Measurements from ENCODE around the gene GLP2R.

Gene GLP2R

DNA sequence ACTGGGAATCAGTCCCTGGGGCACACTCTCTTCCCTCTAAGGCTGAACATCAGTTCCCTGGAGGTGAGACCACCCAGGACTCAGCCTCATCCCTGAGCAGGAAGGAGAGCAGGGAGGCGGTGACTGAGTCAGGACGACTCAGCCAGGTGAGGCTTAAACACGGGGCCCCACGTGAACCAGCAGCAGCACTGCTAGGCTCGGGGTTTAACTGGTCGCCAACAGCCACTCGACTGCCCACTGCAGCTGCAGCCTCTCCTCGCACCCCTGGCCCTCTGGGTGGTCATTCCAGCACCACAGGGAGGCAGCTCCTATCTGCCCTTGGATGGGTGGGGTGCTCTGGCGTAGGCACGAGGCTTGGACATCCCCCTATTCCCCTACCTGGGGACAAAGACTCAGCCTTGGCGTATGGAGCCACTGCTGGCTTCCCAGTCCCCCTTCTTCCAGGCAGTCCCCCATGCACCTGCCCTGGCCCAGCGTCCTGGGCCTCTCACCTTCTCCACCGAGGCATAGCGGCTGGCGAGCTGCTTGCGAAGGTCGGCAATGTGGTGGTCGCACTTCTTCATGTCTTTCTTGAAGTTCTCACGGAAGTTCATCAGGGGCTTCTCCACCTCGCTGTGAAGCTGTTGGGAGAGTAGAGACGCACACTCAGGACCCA lies 100.6 kb downstream of the GLP2R start:
- no peak for DNase-seq

DNA sequence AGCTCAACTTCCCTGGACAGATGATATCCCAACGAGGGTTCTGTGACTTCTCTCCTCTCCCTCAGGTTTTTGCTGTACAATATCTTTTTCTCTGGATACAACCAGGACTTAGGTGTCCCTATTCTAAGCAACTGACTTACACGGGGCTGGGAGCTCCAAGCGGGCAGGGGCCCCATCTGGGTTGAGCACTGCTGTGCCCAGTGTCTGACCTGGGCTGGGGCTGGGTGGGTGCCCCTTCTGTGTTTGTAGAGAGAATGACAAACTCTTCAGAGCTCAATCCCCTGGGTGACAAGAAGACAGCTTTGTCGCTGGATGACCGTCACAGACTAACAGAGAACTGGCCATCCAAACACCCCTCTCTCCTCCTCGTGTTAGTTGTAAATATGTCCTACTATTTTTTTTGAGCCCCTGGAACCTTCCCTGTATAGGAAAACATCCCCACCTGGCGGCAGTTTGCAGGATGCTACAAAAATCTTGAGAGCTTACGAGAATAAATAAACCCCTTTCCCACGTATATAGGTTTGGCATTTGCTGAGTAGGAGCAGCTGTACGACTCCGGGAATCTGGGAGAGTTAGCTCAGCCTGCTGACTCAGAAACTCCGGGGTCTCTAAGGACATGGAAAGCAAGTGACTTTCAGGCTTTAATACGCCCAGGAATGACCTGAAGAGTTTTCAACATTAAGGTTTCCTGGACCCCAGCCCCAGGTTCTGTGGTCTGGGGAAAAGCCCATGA lies 103.0 kb downstream of the GLP2R start:
- DNase-seq = no peak

DNA sequence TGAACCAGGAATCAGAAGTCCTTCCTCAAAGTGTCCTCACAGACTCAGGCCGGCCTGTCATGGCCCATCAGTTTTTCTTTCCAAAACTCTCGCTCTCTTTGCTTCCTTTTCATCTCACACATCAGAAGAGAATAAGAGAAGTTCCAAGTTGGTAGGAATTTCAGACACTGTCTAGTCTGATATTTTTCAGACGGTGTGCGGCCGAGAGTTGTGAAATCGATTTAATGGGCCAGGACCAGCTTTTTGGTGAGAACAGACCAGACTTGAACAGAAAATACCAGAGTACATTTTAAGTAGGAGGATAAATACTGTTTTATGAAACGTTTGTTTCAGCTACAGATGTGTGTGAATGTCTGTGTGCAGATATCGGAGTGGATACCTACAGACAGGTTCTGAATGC lies 104.1 kb downstream of the GLP2R start:
- DNase-seq = no peak

DNA sequence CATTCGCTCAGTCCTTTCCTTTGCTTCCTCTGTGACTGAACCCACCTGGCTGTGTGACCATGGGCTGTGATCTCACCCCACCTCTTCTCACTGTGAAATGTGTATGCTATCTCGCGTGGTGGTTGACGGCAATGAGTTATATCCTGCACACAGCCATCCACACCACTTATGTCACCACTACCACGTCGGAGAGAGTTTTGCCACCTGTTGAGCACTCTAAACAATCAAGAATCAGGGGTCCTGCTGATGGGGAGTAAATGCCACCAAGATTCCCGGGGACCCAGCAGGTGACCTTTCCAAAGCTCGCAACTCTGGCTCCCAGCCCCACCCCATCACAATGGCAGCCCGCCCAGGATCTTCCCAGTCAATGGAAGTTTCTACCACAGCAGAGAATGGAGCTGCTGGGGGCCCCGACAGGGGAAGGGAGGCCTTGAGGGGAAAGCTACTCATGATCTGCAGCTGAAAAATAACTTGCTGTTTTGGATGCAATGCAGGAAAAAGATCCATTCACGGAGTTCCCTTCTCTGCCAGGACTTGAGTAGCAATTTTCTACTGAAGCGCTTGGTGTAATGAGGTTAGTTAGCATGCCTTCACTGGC lies 105.5 kb downstream of the GLP2R start:
- no peak for DNase-seq

DNA sequence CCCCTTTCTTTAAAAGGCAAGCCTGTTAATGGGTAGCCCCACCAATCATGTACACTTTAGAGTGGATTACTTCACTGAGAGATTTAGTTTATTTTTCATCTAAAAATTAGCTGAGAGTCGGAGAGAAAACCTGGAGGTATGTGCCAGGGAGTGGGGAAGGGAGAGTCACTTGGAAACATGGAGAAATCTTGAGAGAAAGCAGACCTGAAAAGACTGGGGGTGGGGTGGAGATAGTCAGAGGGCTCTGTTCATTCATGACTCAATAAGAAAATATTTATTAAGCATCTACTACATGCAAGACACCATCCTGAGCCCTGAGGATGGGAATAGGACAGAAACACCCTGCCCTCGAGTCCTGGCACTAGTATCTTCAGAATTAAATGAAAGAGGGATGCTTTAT lies 106.8 kb downstream of the GLP2R start:
- no peak for DNase-seq

DNA sequence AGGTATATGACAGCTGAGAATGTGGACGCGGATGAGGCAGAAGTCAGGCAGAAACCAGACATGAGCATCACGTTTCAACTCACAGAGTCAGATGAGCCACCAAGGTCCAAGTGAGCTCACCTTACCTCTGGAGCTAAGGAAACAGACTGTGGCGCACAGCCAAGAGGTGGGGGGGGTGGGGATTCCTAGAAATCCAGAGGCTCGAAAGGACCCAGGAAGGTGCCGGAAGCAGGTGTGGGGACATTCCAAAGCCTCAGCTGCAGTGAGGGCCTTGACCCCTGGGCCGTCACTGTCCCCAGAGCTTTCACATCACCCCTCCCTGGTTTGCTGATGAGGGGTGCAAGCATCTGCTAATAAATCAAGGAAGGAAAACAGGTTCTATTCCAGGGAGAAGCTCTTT lies 108.6 kb downstream of the GLP2R start:
- DNase-seq = no peak

DNA sequence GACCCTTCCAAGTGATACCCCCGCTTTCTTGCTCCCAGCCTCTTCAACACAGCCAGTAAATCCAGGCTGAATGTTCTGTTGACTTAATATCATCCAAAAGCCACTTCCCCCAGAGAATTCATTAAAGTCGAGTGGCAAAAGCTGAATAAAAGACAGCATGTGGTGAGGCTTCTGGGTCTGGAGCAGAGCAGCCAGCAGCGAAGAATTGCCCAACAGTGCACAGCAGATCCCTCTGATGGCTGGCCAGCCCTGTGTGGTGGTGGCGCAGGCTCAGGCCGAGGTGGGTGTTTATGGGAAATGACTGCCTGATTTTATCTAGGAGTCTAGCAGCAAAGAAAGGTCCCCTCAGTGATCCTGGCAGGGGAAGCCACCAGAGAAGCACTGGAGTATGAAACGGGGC lies 109.7 kb downstream of the GLP2R start:
- no peak for DNase-seq

DNA sequence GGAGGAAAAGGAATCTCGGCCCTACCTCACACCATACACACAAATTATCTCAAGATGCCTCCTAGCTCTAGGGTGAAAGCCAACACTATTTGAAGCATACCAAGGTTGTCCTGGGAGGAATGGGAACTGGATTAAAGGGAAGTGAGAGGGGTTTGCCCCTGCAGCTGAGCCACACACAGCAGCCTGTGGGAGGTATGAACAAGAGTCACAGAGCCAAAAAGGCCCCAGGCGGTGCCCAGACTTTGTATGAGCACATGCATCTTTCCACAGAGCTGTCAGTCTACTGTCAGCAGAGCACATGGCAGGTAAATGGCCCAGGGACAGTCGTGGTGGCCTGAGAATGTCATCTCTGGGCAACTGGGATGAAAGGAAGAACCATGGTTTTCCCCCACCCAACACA lies 110.4 kb downstream of the GLP2R start:
- no peak for DNase-seq

DNA sequence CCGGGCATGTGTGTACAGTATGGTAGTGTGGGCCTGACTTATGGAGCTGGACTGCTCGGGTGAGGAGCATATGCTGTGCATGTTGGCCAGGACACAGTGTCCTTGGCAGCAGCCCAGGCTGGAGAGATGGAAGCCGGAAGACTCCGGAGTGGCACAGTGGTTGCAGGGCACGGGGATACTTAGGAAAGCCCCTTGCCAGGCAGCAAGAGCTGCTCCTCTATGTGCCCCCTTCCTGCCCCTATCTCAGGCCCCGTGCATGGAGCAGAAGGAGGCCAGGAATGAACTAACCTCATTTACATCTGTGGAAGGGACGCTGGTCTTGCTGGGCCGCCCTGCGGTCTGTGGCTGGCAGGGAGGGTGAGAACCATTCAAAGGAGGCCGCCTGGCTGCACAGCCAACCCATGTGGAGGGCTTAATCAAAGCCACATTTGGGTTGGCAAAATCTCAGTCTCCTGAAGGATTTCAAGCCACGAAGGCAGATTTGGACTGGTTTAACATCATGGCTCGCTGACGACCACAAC lies 111.6 kb downstream of the GLP2R start:
- DNase-seq = no peak

DNA sequence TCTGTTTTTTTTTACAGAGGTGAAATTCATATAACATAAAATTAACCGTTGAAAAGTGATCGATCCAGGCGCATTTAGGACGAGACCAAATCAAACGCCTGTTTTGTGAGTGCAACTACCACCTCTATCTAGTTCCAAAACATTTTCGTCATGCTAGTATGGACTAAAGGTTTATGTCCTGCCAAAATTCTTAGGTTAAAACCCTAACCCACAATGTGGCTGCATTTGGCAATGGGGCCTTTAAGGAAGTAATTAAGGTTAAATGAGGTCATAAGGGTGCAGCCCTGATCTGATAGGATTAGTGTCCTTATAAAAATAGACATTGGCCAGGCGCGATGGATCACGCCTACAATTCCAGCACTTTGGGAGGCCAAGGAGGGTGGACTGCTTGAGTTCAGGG lies 112.2 kb downstream of the GLP2R start:
- no peak for DNase-seq

DNA sequence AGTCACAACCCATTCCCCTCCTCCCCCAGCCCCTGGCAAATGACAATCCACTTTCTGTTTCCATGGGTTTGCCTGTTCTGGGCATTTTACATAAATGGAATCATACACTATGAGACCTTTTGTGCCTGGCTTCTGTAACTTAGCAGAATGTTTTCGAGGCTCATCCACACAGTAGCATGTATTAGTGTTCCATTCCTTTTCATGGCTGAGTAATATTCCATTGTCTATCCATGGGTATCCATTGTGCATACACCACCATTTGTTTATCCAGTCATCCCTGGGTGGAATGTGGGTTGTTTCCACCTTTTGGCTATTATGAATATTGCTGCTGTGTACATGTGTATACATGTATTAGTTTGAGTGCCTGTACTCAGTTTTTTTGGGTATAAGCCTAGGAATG lies 113.0 kb downstream of the GLP2R start:
- no peak for DNase-seq

DNA sequence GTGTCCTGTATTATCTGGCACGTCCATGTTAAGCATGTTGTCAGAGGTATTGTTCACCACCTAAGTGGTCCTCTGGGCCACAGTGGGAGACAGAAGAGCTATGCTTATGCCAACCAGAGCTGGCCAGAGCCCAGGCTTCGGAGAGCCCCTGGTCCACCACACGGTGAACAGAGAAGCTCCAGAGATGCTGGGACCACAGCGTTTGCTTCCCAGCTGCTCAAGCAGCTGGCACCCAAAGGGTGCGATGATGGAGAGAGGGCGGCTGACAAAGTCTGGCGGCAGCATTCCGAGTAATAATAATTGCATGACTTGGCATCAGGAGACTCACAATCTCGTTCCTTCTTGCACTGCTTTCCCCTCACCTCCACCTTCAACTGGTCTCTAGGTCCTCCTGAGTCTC lies 115.1 kb downstream of the GLP2R start:
- DNase-seq = no peak

DNA sequence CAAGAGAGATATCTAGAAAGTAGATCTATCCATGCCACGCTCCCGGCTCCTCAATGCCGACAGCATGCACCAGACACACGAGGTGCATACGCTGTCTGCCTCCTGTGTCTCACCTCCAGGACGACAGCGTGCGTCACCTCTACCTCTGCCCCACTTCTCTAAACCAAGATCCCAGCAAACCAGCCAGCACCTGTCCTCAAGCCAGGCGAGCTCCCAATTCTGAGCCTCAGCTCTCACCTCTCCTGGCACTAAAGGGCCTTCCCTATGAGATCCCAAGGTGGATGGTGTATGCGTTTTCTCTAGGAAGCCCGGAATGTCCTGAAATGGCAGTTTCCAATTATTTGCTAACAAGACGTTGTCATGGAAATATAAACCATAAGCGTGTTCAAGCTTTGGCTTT lies 115.6 kb downstream of the GLP2R start:
- DNase-seq = no peak

All from bone marrow (tissue), 2 donors.